ENCODE results near the gene LVRN. TPM values are rescaled to one million over a fixed set of nuclear protein-coding genes. Genes with fewer than 3 reads are reported as not detected.

LVRN gene
- total RNA-seq, 4 donors from 2014 or later: 0.23 to 3.7 (median 0.99) TPM

GRCh38 chr5:116062352-116062751 lies 100.1 kb downstream of the LVRN start:
- no peak for DNase-seq (ENCODE audit: low spot score in 2 of 2)
- Histone ChIP-seq H3K27ac (no peak overlapping the region), H3K9me3 (no peaks in the 10 kb centered on the region), H3K4me3 (no peak overlapping the region), H3K36me3 (no peaks in the 10 kb centered on the region), H3K27me3 (peaks cover 3% of the 10 kb centered on the region), H3K4me1 (no peaks in the 10 kb centered on the region)
- 85% methylated on average over 2 of the region's 2 CpGs for WGBS
- TF ChIP-seq EP300 (IDR thresholded peaks at IDR 0.05) (no peak), POLR2A (IDR thresholded peaks at IDR 0.05) (no peak), POLR2AphosphoS5 (IDR thresholded peaks at IDR 0.05) (no peak)
- TF ChIP-seq, protein P1, sequence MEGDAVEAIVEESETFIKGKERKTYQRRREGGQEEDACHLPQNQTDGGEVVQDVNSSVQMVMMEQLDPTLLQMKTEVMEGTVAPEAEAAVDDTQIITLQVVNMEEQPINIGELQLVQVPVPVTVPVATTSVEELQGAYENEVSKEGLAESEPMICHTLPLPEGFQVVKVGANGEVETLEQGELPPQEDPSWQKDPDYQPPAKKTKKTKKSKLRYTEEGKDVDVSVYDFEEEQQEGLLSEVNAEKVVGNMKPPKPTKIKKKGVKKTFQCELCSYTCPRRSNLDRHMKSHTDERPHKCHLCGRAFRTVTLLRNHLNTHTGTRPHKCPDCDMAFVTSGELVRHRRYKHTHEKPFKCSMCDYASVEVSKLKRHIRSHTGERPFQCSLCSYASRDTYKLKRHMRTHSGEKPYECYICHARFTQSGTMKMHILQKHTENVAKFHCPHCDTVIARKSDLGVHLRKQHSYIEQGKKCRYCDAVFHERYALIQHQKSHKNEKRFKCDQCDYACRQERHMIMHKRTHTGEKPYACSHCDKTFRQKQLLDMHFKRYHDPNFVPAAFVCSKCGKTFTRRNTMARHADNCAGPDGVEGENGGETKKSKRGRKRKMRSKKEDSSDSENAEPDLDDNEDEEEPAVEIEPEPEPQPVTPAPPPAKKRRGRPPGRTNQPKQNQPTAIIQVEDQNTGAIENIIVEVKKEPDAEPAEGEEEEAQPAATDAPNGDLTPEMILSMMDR (IDR thresholded peaks at IDR 0.05): no peak

GRCh38 chr5:116063950-116064349 lies 101.7 kb downstream of the LVRN start:
- no peaks in the 10 kb centered on the region for H3K9me3 ChIP-seq
- no peak for DNase-seq (ENCODE audit: low spot score in 2 of 2)
- peaks cover 3% of the 10 kb centered on the region for H3K27me3 ChIP-seq
- H3K36me3 ChIP-seq: no peaks in the 10 kb centered on the region
- H3K27ac ChIP-seq: no peak overlapping the region
- TF ChIP-seq, protein P1 (IDR thresholded peaks at IDR 0.05): no peak
- TF ChIP-seq EP300 (IDR thresholded peaks at IDR 0.05): no peak
- no peak for TF ChIP-seq POLR2AphosphoS5 (IDR thresholded peaks at IDR 0.05)
- TF ChIP-seq POLR2A (IDR thresholded peaks at IDR 0.05): no peak
- no peak overlapping the region for H3K4me3 ChIP-seq
- 78% methylated on average over 3 of the region's 3 CpGs for WGBS
- no peaks in the 10 kb centered on the region for H3K4me1 ChIP-seq

GRCh38 chr5:116068028-116068632 lies 105.9 kb downstream of the LVRN start:
- no peak for DNase-seq (ENCODE audit: low spot score in 2 of 2)
- no peak for TF ChIP-seq POLR2A (IDR thresholded peaks at IDR 0.05)
- no peak for TF ChIP-seq POLR2AphosphoS5 (IDR thresholded peaks at IDR 0.05)
- TF ChIP-seq, protein P1 (IDR thresholded peaks at IDR 0.05): peak; percentile 40 to 70
- no peak for TF ChIP-seq EP300 (IDR thresholded peaks at IDR 0.05)

GRCh38 chr5:116071211-116071610 lies 108.9 kb downstream of the LVRN start:
- Histone ChIP-seq H3K4me3 (no peak overlapping the region), H3K27ac (no peak overlapping the region), H3K27me3 (peaks cover 4% of the 10 kb centered on the region), H3K4me1 (no peaks in the 10 kb centered on the region), H3K36me3 (no peaks in the 10 kb centered on the region), H3K9me3 (no peaks in the 10 kb centered on the region)
- DNase-seq (ENCODE audit: low spot score in 2 of 2): no peak
- 98% methylated on average over 1 of the region's 1 CpG for whole genome bisulfite sequencing
- TF ChIP-seq POLR2AphosphoS5 (IDR thresholded peaks at IDR 0.05): no peak
- TF ChIP-seq EP300 (IDR thresholded peaks at IDR 0.05): no peak
- TF ChIP-seq, protein P1 (IDR thresholded peaks at IDR 0.05): no peak

More at GRCh38 chr5:116068028-116068632, 105.9 kb downstream of the LVRN start:
- no peaks in the 10 kb centered on the region for H3K36me3 ChIP-seq
- H3K27me3 ChIP-seq: no peaks in the 10 kb centered on the region
- H3K9me3 ChIP-seq: no peaks in the 10 kb centered on the region
- WGBS: 17% methylated on average over 4 of the region's 4 CpGs
- no peaks in the 10 kb centered on the region for H3K4me1 ChIP-seq
- H3K4me3 ChIP-seq: no peak overlapping the region
- H3K27ac ChIP-seq: no peak overlapping the region

GRCh38 chr5:116075191-116075831 lies 113.0 kb downstream of the LVRN start:
- no peak for TF ChIP-seq EP300 (IDR thresholded peaks at IDR 0.05)
- TF ChIP-seq, protein P1 (IDR thresholded peaks at IDR 0.05): no peak
- TF ChIP-seq POLR2A (IDR thresholded peaks at IDR 0.05): no peak
- no peak for TF ChIP-seq POLR2AphosphoS5 (IDR thresholded peaks at IDR 0.05)
- no peaks in the 10 kb centered on the region for H3K9me3 ChIP-seq
- H3K27me3 ChIP-seq: peaks cover 4% of the 10 kb centered on the region
- 48% methylated on average over 6 of the region's 6 CpGs for WGBS
- no peak for DNase-seq (ENCODE audit: low spot score in 2 of 2)
- no peaks in the 10 kb centered on the region for H3K4me1 ChIP-seq
- H3K27ac ChIP-seq: no peak overlapping the region
- no peaks in the 10 kb centered on the region for H3K36me3 ChIP-seq
- H3K4me3 ChIP-seq: no peak overlapping the region
